H1 (cell line): ENCODE results near the gene CTTNBP2. TPM values are rescaled to one million over a fixed set of nuclear protein-coding genes. Genes with fewer than 3 reads are reported as not detected.

ENCODE experiments used
- CTCF ChIA-PET: fragments of 300-600 bp; sonication (Branson Sonifier 250); formaldehyde crosslinking; loops from one replicate; lab custom pipeline; 2021; ENCODE audit not compliant: partially characterized antibody; lab: Charles Lee
- POLR2A ChIA-PET: fragments of 300-600 bp; sonication (Branson Sonifier 250); formaldehyde crosslinking; loops from one replicate; lab custom pipeline; 2021; ENCODE audit warnings: inconsistent platforms; ENCODE audit not compliant: partially characterized antibody; lab: Charles Lee
- DNase-seq, 2 experiments: peaks; one replicate each; pipeline versions ENCODE4 v3.0.0 to v3.0.0-alpha.2; 2010 to 2022; ENCODE audit warnings: low spot score in 2 of 2, low read depth in 1 of 2, mixed read lengths in 1 of 2
- FAIRE-seq: peaks from 2 replicates; lab custom pipeline; 2011; peaks lifted over from hg19 to GRCh38; lab: Jason Lieb, UNC
- H2AFZ ChIP-seq: 2 replicates; pipeline ENCODE4 v1.8.1; 2012; ENCODE audit warnings: low read length, inconsistent platforms
- H2AK5ac ChIP-seq: 2 replicates; pipeline ENCODE4 v1.6.1; 2013; ENCODE audit warnings: low read depth, low read length
- H2BK120ac ChIP-seq: replicated peaks from 2 replicates; pipeline ENCODE3; 2013; ENCODE audit warnings: low read depth, low read length, inconsistent platforms
- H2BK12ac ChIP-seq: 2 replicates; pipeline ENCODE4 v1.6.1; 2013; ENCODE audit warnings: low read depth, low read length
- H2BK15ac ChIP-seq: 2 replicates; pipeline ENCODE4 v1.6.1; 2013; ENCODE audit warnings: low read length
- H2BK20ac ChIP-seq: 2 replicates; pipeline ENCODE4 v1.6.1; 2013; ENCODE audit warnings: low read length
- H2BK5ac ChIP-seq: 2 replicates; pipeline ENCODE4 v1.6.1; 2013; ENCODE audit warnings: low read depth, low read length
- H3K14ac ChIP-seq: 2 replicates; pipeline ENCODE4 v1.6.1; 2013; ENCODE audit warnings: inconsistent platforms; ENCODE audit not compliant: insufficient read length
- H3K18ac ChIP-seq: 2 replicates; pipeline ENCODE4 v1.6.1; 2013; ENCODE audit warnings: low read length; ENCODE audit errors: extremely low read depth
- H3K23ac ChIP-seq: 2 replicates; pipeline ENCODE4 v1.6.1; 2013; ENCODE audit warnings: inconsistent platforms; ENCODE audit not compliant: insufficient read length
- H3K23me2 ChIP-seq: 2 replicates; pipeline ENCODE4 v1.6.1; 2013; ENCODE audit warnings: low read depth, low read length
- H3K27ac ChIP-seq: 2 replicates; pipeline ENCODE4 v1.6.1; 2011; ENCODE audit warnings: low read depth, low read length, inconsistent platforms
- H3K27me3 ChIP-seq, 4 experiments: replicated peaks in 1 of 4; 1 replicate in 1 of 4; 2 replicates in 3 of 4; pipeline versions ENCODE4 v1.6.1 to v1.8.1; 2011 to 2013; ENCODE audit warnings: low read length in 3 of 4, mild to moderate bottlenecking in 3 of 4, inconsistent platforms in 2 of 4, mixed read lengths in 2 of 4, moderate library complexity in 1 of 4; ENCODE audit not compliant: control insufficient read depth in 3 of 4, insufficient read depth in 3 of 4; ENCODE audit errors: extremely low read depth in 1 of 4
- H3K36me3 ChIP-seq, 4 experiments: 2 replicates each; pipeline versions ENCODE4 v1.6.1 to v1.8.1; 2011 to 2013; ENCODE audit warnings: mild to moderate bottlenecking in 4 of 4, low read length in 3 of 4, moderate library complexity in 2 of 4, control low read depth in 1 of 4, inconsistent platforms in 1 of 4; ENCODE audit not compliant: insufficient read depth in 4 of 4, control insufficient read depth in 2 of 4
- H3K4ac ChIP-seq: replicated peaks from 2 replicates; pipeline ENCODE3; 2013; ENCODE audit warnings: low read length, low read depth, mixed read lengths, inconsistent platforms; ENCODE audit not compliant: insufficient read length
- H3K4me1 ChIP-seq, 4 experiments: replicated peaks in 1 of 4; 1 replicate in 1 of 4; 2 replicates in 3 of 4; pipeline versions ENCODE4 v1.6.1 to v1.8.1; 2011 to 2013; ENCODE audit warnings: low read length in 3 of 4, inconsistent platforms in 2 of 4, mixed read lengths in 1 of 4; ENCODE audit not compliant: insufficient read depth in 4 of 4, control insufficient read depth in 3 of 4
- H3K4me2 ChIP-seq, 2 experiments: 2 replicates each; pipeline versions ENCODE4 v1.6.1 to v1.8.1; 2011 to 2013; ENCODE audit warnings: low read depth in 2 of 2, low read length in 2 of 2, control low read depth in 1 of 2, inconsistent platforms in 1 of 2, mild to moderate bottlenecking in 1 of 2; ENCODE audit not compliant: insufficient read depth in 1 of 2
- H3K4me3 ChIP-seq, 4 experiments: fragments of 200-600, 300-600 bp in 1 of 4; sonication (generic), shearing (Covaris generic), sonication (Bioruptor Twin) in 1 of 4; 2 replicates each; pipeline versions ENCODE4 v1.5.1 to v1.8.1; 2011 to 2016; ENCODE audit warnings: low read length in 4 of 4, low read depth in 3 of 4, control low read depth in 2 of 4, inconsistent platforms in 2 of 4, mild to moderate bottlenecking in 2 of 4, mixed read lengths in 1 of 4, moderate library complexity in 1 of 4; ENCODE audit not compliant: insufficient read depth in 2 of 4; ENCODE audit errors: extremely low read depth in 1 of 4
- H3K56ac ChIP-seq: replicated peaks from 2 replicates; pipeline ENCODE3; 2013; ENCODE audit warnings: low read depth, mild to moderate bottlenecking, mixed read lengths, low read length, inconsistent platforms; ENCODE audit not compliant: insufficient read length
- H3K79me1 ChIP-seq: 2 replicates; pipeline ENCODE4 v1.6.1; 2013; ENCODE audit warnings: low read depth, low read length, control low read depth
- H3K79me2 ChIP-seq, 2 experiments: 2 replicates each; pipeline versions ENCODE4 v1.6.1 to v1.8.1; 2012 to 2013; ENCODE audit warnings: low read length in 2 of 2, mild to moderate bottlenecking in 2 of 2, inconsistent platforms in 1 of 2; ENCODE audit not compliant: insufficient read depth in 2 of 2, control insufficient read depth in 1 of 2
- H3K9ac ChIP-seq, 4 experiments: replicated peaks in 1 of 4; 1 replicate in 1 of 4; 2 replicates in 3 of 4; pipeline versions ENCODE4 v1.6.1 to v1.8.1; 2011 to 2013; ENCODE audit warnings: low read depth in 3 of 4, low read length in 3 of 4, control low read depth in 2 of 4, mild to moderate bottlenecking in 2 of 4, moderate library complexity in 2 of 4, inconsistent platforms in 1 of 4; ENCODE audit errors: extremely low read depth in 1 of 4
- H3K9me3 ChIP-seq, 2 experiments: 2 replicates each; pipeline versions ENCODE4 v1.6.1 to v1.8.1; 2012 to 2013; ENCODE audit warnings: mild to moderate bottlenecking in 2 of 2, moderate library complexity in 2 of 2, control low read depth in 1 of 2, inconsistent platforms in 1 of 2, low read depth in 1 of 2, low read length in 1 of 2, mixed read lengths in 1 of 2; ENCODE audit not compliant: insufficient read depth in 2 of 2
- H4K20me1 ChIP-seq, 2 experiments: replicated peaks in 1 of 2; 2 replicates each; pipeline versions ENCODE3 to v1.8.1; 2011 to 2013; ENCODE audit warnings: inconsistent platforms in 2 of 2, low read length in 2 of 2, mild to moderate bottlenecking in 1 of 2; ENCODE audit not compliant: insufficient read depth in 2 of 2, control insufficient read depth in 1 of 2
- H4K5ac ChIP-seq: 2 replicates; pipeline ENCODE4 v1.6.1; 2013; ENCODE audit warnings: low read length, low read depth, mixed read lengths, inconsistent platforms; ENCODE audit not compliant: insufficient read length
- H4K8ac ChIP-seq: 2 replicates; pipeline ENCODE4 v1.8.0; 2013; ENCODE audit warnings: mild to moderate bottlenecking, moderate library complexity, low read length, inconsistent platforms; ENCODE audit not compliant: insufficient read depth; ENCODE audit errors: extremely low read depth
- H4K91ac ChIP-seq: replicated peaks from 2 replicates; pipeline ENCODE3; 2013; ENCODE audit warnings: low read length, mixed read lengths, inconsistent platforms; ENCODE audit not compliant: insufficient read length
- BACH1 ChIP-seq: IDR thresholded peaks from 2 replicates; pipeline ENCODE4 v1.6.1; 2012; ENCODE audit warnings: low read length, improper control_type of control experiment
- CBX8 ChIP-seq: fragments of 300-800, 300-1000 bp; sonication (generic); IDR thresholded peaks from 2 replicates; pipeline ENCODE4 v1.7.1; 2016; ENCODE audit warnings: low read depth, low read length, borderline replicate concordance
- HDAC2 ChIP-seq, 2 experiments: fragments of 300-600 bp in 1 of 2; sonication (generic) in 1 of 2; IDR thresholded peaks; 2 replicates each; pipeline ENCODE4 v1.6.1; 2011 to 2012; ENCODE audit warnings: low read depth in 2 of 2, low read length in 2 of 2, mild to moderate bottlenecking in 2 of 2, moderate library complexity in 2 of 2, borderline replicate concordance in 1 of 2, inconsistent platforms in 1 of 2
- RNF2 ChIP-seq: fragments of 200-900, 300-1000 bp; sonication (generic); IDR thresholded peaks from 2 replicates; pipeline ENCODE4 v1.7.1; 2016; ENCODE audit warnings: borderline replicate concordance, low read depth, mild to moderate bottlenecking, antibody characterized with exemption, low read length; ENCODE audit not compliant: poor library complexity, severe bottlenecking; ENCODE audit errors: missing control alignments
- SUZ12 ChIP-seq: fragments of 200-600 bp; sonication (generic); IDR thresholded peaks from 2 replicates; pipeline ENCODE4 v1.6.1; 2012; ENCODE audit warnings: mild to moderate bottlenecking, inconsistent platforms, low read length, moderate library complexity, mixed read lengths
- TAF7 ChIP-seq: optimal IDR thresholded peaks from 2 replicates; pipeline ENCODE3; 2011; ENCODE audit warnings: low read depth, mild to moderate bottlenecking, inconsistent platforms, low read length, moderate library complexity, borderline replicate concordance
- WGBS, 2 experiments: shearing (Covaris generic) in 1 of 2; methylation state at CpG; one replicate each; pipeline versions ENCODE4 v1.1.6 to v1.1.7; 2013 to 2015; ENCODE audit warnings: low lambda C conversion rate in 2 of 2, mixed read lengths in 2 of 2, inconsistent platforms in 1 of 2, low coverage in 1 of 2, missing lambda C conversion rate in 1 of 2; ENCODE audit not compliant: insufficient replicate concordance in 2 of 2, insufficient coverage in 1 of 2, insufficient read length in 1 of 2; ENCODE audit errors: extremely low coverage in 1 of 2, missing lambda C conversion rate in 1 of 2; 5-methylcytosine and 5-hydroxymethylcytosine counted together
- polyA plus RNA-seq, 7 experiments: library from polyadenylated mRNA; depleted of rRNA in 3 of 7; stranded (reverse) in 5 of 7; unstranded in 2 of 7; fragments of >200 nt in 5 of 7; fragments of 200-250 nt in 2 of 7; gene quantifications; 1 replicate in 5 of 7; 2 replicates in 1 of 7; 4 replicates in 1 of 7; pipeline versions ENCODE4 v1.2.1 to v1.2.3, GENCODE V29; 2011 to 2013; ENCODE audit warnings: missing spikeins in 2 of 7, mixed read lengths in 2 of 7
- total RNA-seq: library from RNA; stranded (reverse); fragmentation: NEBNext Ultra II Directional; extraction: Animal tissue kit (Norgen Biotek cat#: 25700); gene quantifications from 2 replicates; pipeline ENCODE4 v1.2.1, GENCODE V29; 2021

CTTNBP2 gene
- total and polyA plus RNA-seq, 2 of the 8 experiments (the other 6 are each of a cell fraction or from before 2014, with no cell fraction given), result 15.3 to 35.1 TPM

GRCh38 chr7:117859246-117859812, 13.9 kb downstream of the CTTNBP2 start:
- no peak overlapping the region for H3K4ac ChIP-seq
- H3K79me2 ChIP-seq, result peaks cover 0 to 26% of the 10 kb centered on the region in 2 experiments; a peak in 2 of 4 replicates
- FAIRE-seq, result no peak
- no peak overlapping the region for H2BK5ac ChIP-seq
- H3K4me1 ChIP-seq, result peaks cover 0 to 3% (median 0%) of the 10 kb centered on the region in 4 experiments; a peak in 2 of 7 replicates
- H3K9ac ChIP-seq, result no peak overlapping the region
- H3K4me3 ChIP-seq, result no peak overlapping the region
- POLR2A ChIA-PET, result no interaction called here
- no peak overlapping the region for H3K27ac ChIP-seq
- no peak overlapping the region for H4K8ac ChIP-seq
- WGBS, 2 experiments, result 93% methylated on average over 4 of the region's 4 CpGs; no CpG with 5 or more reads in 1 of the 2 experiments
- no peak overlapping the region for H2BK20ac ChIP-seq
- H3K36me3 ChIP-seq, result peaks cover 0 to 37% (median 5%) of the 10 kb centered on the region in 4 experiments; a peak in 6 of 8 replicates
- no peak overlapping the region for H3K4me2 ChIP-seq
- no peak overlapping the region for H2BK120ac ChIP-seq
- TF ChIP-seq HDAC2 (IDR thresholded peaks at IDR 0.05; ENCODE audit: borderline replicate concordance in 1 of 2, low read depth in 2 of 2, low read length in 2 of 2) (no peak), CBX8 (no peak), TAF7 (no peak), BACH1 (no peak), SUZ12 (no peak), RNF2 (no peak)
- no peaks in the 10 kb centered on the region for H3K9me3 ChIP-seq
- H4K5ac ChIP-seq, result no peak overlapping the region
- CTCF ChIA-PET, result no interaction called here
- H3K56ac ChIP-seq, result no peak overlapping the region
- peaks cover 0 to 2% of the 10 kb centered on the region in 2 experiments for H4K20me1 ChIP-seq
- no peak overlapping the region for H2AFZ ChIP-seq
- H2AK5ac ChIP-seq, result no peak overlapping the region
- no peak overlapping the region for H3K14ac ChIP-seq
- H4K91ac ChIP-seq, result no peak overlapping the region
- peaks cover 4% of the 10 kb centered on the region; the same call in 1 of the 2 replicates for H3K79me1 ChIP-seq
- H2BK12ac ChIP-seq, result no peak overlapping the region
- no peak overlapping the region for H3K23ac ChIP-seq
- no peak overlapping the region for H3K18ac ChIP-seq
- H3K23me2 ChIP-seq, result no peaks in the 10 kb centered on the region; the same call in 1 of the 2 replicates
- H2BK15ac ChIP-seq, result no peak overlapping the region
- no peaks in the 10 kb centered on the region for H3K27me3 ChIP-seq
- DNase-seq, result no peak
